NCI-H2107 (cell line): ENCODE measurements around the gene GABRG3.

ENCODE experiments used
- DNase-seq: peaks from one replicate; lab custom pipeline; 2025; lab: John Stamatoyannopoulos, UW

Gene GABRG3

GRCh38 chr15:27506752-27507151 is 535.8 kb downstream of the GABRG3 start:
- DNase-seq: no peak

- no peak for DNase-seq
Measured at GRCh38 chr15:27509014-27509413, 538.0 kb downstream of the GABRG3 start.

- DNase-seq: no peak
Measured at GRCh38 chr15:27512281-27513001, 541.5 kb downstream of the GABRG3 start.

DNA sequence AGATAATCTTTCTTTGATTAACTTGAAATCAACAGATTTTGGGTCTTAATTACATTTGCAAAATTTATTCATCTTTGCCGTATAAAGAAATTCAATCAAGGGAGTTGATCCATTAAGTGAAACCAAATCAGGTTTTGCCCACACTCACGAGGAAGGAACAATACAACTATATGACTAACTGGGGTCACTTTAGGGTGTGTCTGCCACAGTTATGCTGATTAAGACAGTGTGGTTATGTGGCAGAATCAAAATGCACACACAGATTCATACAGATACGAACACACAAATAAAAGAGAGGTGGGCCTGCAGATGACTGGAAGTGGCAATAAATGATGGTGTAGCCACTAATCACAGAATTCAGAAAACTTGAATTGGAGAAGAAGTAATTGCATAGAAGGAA is 543.5 kb downstream of the GABRG3 start:
- no peak for DNase-seq

- DNase-seq: no peak
Measured at GRCh38 chr15:27527490-27528067, 556.6 kb downstream of the GABRG3 start.

- DNase-seq: no peak
Measured at GRCh38 chr15:27529399-27529798, 558.4 kb downstream of the GABRG3 start.

DNA sequence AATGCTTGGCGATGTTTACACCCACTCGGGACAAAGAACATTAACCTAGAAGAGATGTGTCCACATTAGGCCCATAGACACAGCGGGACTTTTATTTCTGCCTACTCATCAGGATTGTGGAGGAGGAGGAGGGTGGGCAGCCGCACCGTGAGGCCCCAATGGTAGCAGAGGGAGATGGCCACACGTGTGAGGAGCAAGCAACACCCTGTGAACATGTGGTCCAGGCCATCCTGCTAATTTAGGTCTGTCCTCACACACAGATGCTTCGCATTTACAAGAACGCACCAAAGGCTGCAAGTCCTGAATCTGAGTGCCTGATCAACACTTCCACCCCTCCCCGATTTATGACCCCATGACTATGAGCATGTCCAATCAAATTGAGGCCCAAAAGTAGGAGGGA is 560.0 kb downstream of the GABRG3 start:
- DNase-seq: no peak

DNA sequence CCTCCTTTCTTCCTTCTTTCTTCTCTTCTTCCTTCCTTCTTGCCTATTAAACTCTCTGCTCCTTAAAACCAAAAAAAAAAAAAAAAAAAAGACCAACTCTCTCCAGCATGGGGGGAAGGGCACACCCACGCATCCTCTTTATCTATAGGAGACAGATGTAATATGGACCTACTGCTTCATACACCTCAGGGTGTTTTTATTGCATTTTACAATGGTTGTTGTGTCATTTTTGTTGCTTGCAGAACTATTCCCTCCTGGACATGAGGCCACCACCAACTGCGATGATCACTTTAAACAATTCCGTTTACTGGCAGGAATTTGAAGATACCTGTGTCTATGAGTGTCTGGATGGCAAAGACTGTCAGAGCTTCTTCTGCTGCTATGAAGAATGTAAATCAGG is 561.4 kb downstream of the GABRG3 start:
- no peak for DNase-seq

- DNase-seq: no peak
Measured at GRCh38 chr15:27535445-27536129, 564.6 kb downstream of the GABRG3 start.

GRCh38 chr15:27538325-27538724 is 567.3 kb downstream of the GABRG3 start:
- DNase-seq: no peak

GRCh38 chr15:27541581-27541980 is 570.6 kb downstream of the GABRG3 start:
- no peak for DNase-seq

GRCh38 chr15:27545494-27546255 is 574.7 kb downstream of the GABRG3 start:
- DNase-seq: no peak

GRCh38 chr15:27549746-27550145 is 578.8 kb downstream of the GABRG3 start:
- no peak for DNase-seq

DNA sequence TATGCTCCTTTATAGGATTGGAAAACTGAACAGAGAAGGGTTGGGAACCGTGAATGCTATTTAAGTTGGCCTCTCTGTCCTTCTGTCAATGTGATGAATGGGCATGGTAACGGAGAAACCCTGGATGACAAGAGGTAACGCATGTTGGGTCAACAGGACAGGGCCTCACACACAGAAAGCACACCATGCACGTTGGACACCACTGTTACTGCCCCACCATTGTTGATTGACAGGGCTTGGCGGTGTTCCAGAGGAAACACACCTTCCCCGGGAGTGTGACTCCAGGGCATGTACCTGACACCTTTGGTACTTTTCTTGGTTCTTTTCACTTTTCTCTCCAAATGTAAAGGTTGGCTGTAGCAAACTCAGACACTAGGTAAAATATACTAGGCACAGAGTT is 579.7 kb downstream of the GABRG3 start:
- no peak for DNase-seq

DNA sequence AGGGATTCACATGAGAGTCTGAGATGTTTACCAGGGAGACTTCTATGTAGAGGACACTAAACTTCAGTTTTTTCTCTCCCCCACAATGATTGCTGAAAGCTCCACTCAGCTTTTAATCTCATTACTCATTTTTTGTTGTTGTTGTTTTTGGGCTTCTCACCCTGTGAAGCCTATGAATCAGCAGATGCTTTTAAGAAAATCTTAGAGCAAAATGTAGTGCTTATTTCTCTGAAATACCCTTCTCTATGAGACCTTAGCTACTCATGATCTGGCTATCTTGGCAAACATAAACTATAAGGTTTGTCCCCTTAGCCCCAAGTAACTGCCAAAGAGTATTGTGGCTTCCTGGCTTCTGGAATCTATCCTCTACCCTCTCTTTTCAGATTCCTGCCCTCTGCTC is 590.8 kb downstream of the GABRG3 start:
- no peak for DNase-seq

DNA sequence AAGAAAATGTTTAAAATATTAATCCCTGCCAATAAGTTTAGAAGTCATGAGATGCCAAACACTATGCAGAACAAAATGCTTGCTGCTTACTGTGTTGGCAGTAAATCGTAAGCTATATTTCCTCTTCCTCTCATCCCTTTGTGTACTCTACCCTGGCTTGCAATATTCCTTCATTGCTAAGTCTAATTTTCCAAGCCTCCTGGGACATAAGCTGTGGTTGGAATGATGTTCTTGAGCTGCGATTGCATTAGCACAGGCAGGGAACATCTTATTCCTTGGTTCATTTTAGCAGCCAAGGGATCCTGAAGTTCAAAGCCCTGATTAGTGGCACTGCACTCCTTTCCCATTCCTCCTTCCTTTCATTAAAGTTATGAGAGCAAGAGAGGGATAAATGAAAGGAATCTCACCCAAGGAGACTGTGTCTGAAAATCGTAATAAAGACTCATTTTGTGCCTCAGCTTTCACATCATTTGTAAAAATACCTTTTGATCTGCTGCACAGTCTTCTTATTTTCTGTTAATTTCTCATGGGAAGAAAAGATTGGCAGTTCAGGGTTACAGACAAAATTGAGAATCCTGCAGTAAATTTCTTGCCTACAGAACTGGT is 592.9 kb downstream of the GABRG3 start:
- no peak for DNase-seq

GRCh38 chr15:27564656-27565055 is 593.7 kb downstream of the GABRG3 start:
- DNase-seq: no peak

DNA sequence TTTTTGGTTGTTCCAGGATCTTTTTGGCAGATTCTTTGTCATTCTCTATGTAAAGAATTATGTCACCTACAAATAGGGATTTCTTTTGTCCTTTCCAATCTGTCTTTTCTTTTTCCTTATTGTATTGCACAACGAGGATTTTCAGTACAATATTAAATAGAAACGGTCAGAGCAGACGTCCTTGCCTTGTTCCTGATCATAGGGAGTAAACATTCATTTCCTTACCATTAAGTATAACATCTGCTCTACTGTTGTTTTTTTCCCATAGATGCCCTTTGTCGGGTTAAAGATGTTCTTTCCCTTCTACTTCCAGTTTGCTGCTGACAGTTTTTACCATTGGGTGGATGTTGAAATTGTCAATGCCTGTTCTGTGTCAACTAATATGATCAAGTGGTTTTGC is 599.8 kb downstream of the GABRG3 start:
- DNase-seq: no peak

GRCh38 chr15:27573805-27574485 is 603.0 kb downstream of the GABRG3 start:
- DNase-seq: no peak

DNA sequence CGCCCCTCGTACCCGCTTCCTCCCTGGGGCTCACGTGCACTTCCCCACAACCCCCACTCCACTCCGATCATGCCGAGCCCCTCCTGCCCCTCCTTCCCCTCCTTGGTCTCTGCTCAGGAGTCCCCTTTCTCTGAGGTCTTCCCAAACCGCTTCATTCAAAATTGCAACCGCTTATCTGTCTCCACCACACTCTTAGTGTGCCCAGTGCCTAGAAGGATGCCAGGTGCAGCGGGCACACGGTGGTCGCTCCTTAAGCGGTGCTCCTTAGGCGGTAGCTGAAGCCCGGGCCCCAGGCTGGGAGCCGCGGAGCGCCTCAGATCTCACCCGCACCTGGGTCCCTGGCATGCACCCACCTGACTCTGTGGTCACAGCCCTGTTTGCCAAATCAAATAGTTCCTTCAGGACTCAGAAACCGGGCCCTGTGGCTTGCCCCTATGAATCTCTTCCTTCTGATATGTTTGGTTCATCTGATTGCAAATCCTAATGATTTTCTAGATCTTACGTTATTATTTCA is 603.6 kb downstream of the GABRG3 start:
- DNase-seq: no peak

- no peak for DNase-seq
Measured at GRCh38 chr15:27575521-27575920, 604.5 kb downstream of the GABRG3 start.
